Measurements from ENCODE around the gene CFAP410. TPM values are rescaled to one million over a fixed set of nuclear protein-coding genes. Genes with fewer than 3 reads are reported as not detected.

CFAP410 gene
- total RNA-seq, 1 donor from 2014 or later, result 14.9 TPM

GRCh38 chr21:44323591-44323990, 15.6 kb downstream of the CFAP410 start:
- no peak for DNase-seq
- no peak for ATAC-seq

DNA sequence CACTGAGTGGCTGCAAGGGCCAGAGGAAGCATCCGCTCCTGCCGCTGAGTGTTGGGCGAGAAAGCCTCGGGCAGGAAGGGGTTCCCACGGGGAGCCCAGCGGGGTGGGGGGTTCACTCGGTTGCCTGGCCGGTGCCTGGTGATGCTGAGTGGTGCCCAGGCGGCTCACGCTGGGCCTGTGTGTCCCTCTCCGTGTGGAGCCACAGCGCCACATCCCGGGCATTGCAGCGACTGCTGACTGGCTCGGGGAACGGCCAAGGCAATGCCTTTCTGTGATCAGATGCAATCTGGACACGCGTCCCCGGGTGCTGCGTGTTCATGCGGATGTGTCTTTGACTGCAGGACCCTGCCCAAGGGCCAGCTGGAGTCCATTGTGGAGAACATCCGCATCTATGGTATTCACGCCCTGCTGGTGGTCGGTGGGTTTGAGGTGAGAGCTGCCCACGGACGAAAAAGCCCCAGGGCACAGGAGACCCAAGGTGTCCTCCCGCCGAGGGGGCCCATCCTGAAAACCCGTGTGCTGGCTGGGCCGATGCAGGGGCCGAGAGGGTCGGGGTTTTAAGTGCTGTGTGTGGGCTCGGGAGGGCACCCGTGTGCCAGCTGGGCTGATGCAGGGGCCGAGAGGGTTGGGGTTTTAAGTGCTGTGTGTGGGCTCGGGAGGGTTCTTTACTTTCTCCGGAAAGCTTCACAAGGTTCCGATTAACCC, 16.4 kb downstream of the CFAP410 start:
- DNase-seq, result no peak
- no peak for ATAC-seq

More at GRCh38 chr21:44323591-44323990, 15.6 kb downstream of the CFAP410 start:
- intact Hi-C loops (cut with micrococcal nuclease), result no loop called here

GRCh38 chr21:44321846-44322450, 17.2 kb downstream of the CFAP410 start:
- no peak for ATAC-seq
- intact Hi-C loops (cut with micrococcal nuclease), result no loop called here
- DNase-seq, result no peak

More for the DNA sequence above, 16.4 kb downstream of the CFAP410 start:
- intact Hi-C loops (cut with micrococcal nuclease), result no loop called here

GRCh38 chr21:44320847-44321246, 18.3 kb downstream of the CFAP410 start:
- DNase-seq (no peak), ATAC-seq (no peak)
- intact Hi-C loops (cut with micrococcal nuclease), result no loop called here

DNA sequence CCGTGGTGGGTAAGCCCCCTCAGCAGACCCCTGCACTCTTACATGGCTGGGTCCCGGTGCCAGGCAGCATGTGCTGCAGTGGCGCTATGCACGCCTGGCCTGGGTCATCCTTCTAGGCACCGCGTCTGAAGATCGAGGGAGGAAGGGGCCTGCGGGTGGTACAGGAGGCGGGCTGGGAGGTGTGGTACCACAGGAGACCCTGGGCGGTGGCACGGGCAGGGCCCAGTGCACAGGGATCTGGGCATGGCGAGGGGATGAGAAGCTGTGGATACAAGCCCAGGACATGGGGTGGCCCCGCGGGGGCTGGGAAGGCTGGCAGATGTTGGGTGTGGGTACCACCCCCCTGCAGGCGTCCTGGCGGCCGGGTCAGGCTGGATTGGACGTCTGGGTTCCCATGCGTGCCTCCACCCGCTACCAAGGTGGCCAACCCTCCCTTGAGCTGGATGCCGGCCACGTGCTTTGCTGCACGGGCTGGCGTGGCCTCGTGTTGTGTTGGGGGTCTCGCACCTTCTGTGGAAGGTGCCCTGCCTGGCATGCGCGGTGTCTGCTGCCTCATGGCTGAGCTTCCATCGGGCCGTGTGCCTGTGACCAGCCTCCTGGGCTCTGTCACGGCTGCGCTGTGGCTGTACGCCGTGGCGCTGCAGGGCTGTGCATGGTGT, 19.7 kb downstream of the CFAP410 start:
- DNase-seq (no peak), ATAC-seq (no peak)
- intact Hi-C loops (cut with micrococcal nuclease), result no loop called here

GRCh38 chr21:44318489-44319285, 20.5 kb downstream of the CFAP410 start:
- intact Hi-C loops (cut with micrococcal nuclease), result no loop called here
- ATAC-seq (no peak), DNase-seq (no peak)

DNA sequence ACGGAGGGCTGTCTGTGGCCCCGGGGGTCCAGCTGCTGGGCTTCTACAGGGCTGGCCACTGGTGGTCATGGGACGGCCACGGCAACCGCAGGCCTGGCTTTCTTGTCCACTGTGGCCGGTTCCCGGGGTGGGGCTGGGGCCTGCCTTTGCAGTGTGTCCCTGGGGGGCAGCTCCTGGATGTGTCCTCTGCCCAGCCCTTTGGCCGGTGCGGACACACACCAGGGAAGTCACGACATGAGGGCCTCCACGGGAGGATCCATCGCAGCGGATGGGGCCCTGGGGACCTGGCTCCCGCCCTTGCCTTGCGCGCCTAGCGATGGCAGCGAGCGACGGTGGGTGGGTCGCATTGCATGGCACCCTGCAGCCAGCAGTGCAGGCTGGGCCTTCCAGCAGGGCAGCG, 21.3 kb downstream of the CFAP410 start:
- no peak for ATAC-seq
- DNase-seq, result no peak
- intact Hi-C loops (cut with micrococcal nuclease), result no loop called here

- no peak for ATAC-seq
- DNase-seq, result no peak
- intact Hi-C loops (cut with micrococcal nuclease), result no loop called here
Measured at GRCh38 chr21:44317241-44317782, 21.9 kb downstream of the CFAP410 start.

GRCh38 chr21:44316277-44316900, 22.8 kb downstream of the CFAP410 start:
- intact Hi-C loops (cut with micrococcal nuclease), result no loop called here
- DNase-seq (no peak), ATAC-seq (no peak)

- ATAC-seq (no peak), DNase-seq (no peak)
- intact Hi-C loops (cut with micrococcal nuclease), result no loop called here
Measured at GRCh38 chr21:44315691-44316203, 23.4 kb downstream of the CFAP410 start.

GRCh38 chr21:44314561-44314960, 24.6 kb downstream of the CFAP410 start:
- no peak for DNase-seq
- ATAC-seq, result no peak
- intact Hi-C loops (cut with micrococcal nuclease), result no loop called here

GRCh38 chr21:44314128-44314527, 25.1 kb downstream of the CFAP410 start:
- intact Hi-C loops (cut with micrococcal nuclease), result no loop called here
- ATAC-seq (no peak), DNase-seq (no peak)

DNA sequence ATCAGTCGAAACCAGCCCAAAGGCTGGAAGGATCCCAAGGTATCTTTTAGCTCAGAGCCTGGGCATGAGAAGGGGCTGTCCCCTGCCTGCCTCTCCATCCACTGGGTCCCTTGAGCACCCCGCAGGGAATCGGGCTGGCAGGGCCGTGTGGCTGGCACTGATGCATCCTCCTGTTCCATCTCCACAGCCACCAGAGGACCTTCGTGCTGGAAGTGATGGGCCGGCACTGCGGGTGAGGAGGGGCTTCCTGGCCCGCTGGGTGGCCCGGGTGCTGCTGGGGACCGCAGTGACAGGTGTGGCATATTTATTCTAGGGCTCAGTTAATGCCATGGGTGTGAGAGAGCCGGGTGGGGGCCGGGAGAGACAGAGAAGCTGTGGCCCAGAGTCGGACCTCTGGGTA, 25.7 kb downstream of the CFAP410 start:
- DNase-seq, result no peak
- intact Hi-C loops (cut with micrococcal nuclease), result no loop called here
- no peak for ATAC-seq

DNA sequence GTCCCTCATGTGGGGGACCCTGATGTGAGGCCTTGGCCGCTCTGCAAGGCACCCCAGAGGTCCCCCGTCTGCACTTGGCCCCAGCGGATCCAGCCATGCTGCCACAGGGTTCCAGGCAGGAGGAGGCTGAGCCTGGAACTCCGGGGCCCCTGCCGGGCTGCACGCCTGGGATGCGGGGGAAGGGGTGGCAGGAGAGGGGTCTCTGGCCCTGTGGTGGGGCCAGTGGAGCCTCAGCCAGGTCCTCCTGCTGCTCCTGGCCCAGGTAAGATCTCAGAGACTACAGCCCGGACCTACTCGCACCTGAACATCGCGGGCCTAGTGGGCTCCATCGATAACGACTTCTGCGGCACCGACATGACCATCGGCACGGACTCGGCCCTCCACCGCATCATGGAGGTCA, 26.5 kb downstream of the CFAP410 start:
- ATAC-seq, result no peak
- no peak for DNase-seq
- intact Hi-C loops (cut with micrococcal nuclease), result no loop called here

- intact Hi-C loops (cut with micrococcal nuclease), result no loop called here
- ATAC-seq (no peak), DNase-seq (no peak)
Measured at GRCh38 chr21:44312089-44312488, 27.1 kb downstream of the CFAP410 start.

GRCh38 chr21:44310628-44311507, 28.3 kb downstream of the CFAP410 start:
- no peak for ATAC-seq
- DNase-seq, result no peak
- intact Hi-C loops (cut with micrococcal nuclease), result no loop called here

DNA sequence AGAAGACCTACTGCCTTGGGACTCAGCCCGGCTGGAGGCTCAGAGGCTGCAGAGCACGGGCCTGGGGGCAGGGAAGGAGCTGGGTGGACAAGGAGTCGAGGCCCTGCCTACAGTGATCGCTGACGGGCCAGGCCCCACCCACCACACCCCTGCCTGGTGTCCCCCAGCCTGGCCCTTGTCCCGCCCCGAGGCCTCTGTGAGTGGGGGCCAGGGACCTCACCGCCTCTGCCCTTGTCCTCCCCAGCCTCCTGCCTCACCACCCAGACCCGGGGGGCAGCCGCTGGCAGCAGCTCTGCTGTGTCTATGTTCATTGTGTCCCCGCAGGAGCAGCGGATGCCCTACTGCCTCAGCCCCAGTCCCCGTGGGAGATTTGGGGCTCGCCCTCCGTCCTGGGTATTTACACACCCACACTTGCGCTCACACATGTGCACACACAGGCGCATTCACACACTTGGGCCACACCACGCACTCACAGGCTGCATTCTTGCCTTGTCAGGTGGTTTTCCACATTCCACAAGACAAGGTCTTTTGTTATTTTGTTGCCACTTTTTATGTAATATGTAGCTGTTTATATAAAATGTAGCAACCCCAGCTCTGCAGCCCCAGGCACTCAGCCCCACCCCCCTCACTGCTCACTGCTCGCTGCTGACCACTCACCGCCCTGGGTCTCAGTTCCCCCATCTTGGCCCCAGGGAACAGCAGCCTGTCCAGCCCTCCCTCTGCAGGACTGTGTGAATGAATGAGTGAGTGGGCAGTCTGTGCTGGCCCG, 32.1 kb downstream of the CFAP410 start:
- intact Hi-C loops (cut with micrococcal nuclease), result no loop called here

More for the DNA sequence above, 32.1 kb downstream of the CFAP410 start:
- DNase-seq, result no peak
- ATAC-seq, result no peak
